ENCODE results near the gene RAP1GAP2.
A peak's percentile ranks its signal among the peaks of the same experiment; 100 is the strongest.

The RAP1GAP2 gene

DNA sequence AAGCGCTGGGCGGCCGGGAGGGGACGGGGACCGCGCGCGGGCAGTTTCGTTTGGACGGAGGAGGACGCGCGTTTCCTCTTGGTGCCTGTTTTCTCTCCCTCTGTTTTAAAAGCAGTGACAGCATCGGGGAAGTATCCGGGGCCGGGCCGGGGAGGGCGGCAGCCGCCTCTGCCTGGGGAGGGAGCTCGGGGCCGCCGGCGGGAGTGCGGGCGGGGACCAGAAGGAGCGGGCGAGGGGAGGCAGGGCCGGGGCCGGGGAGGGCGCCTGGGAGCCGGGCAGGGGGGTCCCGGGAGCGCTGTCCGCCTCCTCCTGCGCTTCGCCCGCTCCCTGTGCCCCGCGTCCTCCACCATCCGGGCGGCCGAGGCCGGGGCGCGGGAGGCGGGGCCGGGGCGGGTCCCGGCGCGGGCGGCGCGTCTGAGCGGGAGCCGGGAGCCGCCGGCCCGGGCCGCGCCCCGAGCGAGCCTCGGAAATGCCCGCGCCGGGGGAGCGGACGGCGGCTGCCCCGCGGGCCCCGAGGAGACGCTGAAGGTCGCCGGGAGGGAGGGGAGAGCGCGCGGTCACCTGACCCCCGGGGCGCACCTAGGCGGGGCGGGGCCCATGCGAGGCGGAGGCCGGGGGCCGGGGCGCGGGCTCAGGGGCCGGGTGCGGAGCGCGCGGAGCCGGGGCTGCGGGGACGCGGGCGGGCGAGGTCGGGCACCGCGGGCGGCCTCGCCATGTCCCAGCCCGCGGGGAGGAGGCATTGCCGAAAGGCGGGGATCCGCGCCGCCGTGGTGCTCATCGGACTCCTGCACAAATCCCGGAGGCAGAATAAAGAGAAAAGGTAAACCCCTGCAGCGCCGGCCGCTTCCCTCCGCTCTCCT is 57.3 kb downstream of the RAP1GAP2 start:
- no peak for DNase-seq (ENCODE audit: low spot score)

- DNase-seq (ENCODE audit: low spot score) = no peak
These were observed 58.2 kb downstream of the RAP1GAP2 start for GRCh38 chr17:2854143-2855055.

DNA sequence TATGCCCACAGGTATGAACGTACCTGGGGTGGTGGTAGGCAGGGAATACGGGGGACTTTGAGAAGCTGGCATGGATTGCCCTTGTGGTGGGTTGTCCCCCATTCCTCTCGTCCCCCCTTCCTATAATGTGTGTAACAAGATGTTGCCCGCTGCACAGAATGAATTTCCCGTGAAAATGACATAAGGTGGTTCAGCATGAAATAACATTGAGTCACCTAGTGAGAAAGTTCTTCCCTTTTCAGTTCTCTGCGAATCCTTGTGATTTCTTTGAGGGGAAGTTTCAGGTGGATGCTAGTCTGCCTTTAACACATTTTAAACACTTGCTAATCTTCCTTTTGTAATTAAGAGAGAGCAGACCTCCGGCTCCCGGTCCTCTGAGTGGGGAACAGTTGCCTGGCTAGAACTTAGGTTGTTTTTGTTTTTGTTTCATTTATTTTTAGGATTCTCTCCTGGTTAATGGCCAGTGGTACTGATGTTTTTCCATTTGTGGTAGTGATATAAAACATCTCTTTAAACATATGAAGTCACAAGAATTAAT is 58.9 kb downstream of the RAP1GAP2 start:
- DNase-seq (ENCODE audit: low spot score) = no peak

GRCh38 chr17:2856727-2857126 is 60.5 kb downstream of the RAP1GAP2 start:
- DNase-seq (ENCODE audit: low spot score) = no peak

- no peak for DNase-seq (ENCODE audit: low spot score)
These were observed 63.8 kb downstream of the RAP1GAP2 start for GRCh38 chr17:2860045-2860444.

GRCh38 chr17:2860883-2861282 is 64.6 kb downstream of the RAP1GAP2 start:
- DNase-seq (ENCODE audit: low spot score) = no peak

- DNase-seq (ENCODE audit: low spot score) = peak; percentile 51
These were observed 66.0 kb downstream of the RAP1GAP2 start for GRCh38 chr17:2862197-2862596.

- no peak for DNase-seq (ENCODE audit: low spot score)
These were observed 67.0 kb downstream of the RAP1GAP2 start for GRCh38 chr17:2863204-2863603.

- no peak for DNase-seq (ENCODE audit: low spot score)
These were observed 69.0 kb downstream of the RAP1GAP2 start for GRCh38 chr17:2865228-2865627.

DNA sequence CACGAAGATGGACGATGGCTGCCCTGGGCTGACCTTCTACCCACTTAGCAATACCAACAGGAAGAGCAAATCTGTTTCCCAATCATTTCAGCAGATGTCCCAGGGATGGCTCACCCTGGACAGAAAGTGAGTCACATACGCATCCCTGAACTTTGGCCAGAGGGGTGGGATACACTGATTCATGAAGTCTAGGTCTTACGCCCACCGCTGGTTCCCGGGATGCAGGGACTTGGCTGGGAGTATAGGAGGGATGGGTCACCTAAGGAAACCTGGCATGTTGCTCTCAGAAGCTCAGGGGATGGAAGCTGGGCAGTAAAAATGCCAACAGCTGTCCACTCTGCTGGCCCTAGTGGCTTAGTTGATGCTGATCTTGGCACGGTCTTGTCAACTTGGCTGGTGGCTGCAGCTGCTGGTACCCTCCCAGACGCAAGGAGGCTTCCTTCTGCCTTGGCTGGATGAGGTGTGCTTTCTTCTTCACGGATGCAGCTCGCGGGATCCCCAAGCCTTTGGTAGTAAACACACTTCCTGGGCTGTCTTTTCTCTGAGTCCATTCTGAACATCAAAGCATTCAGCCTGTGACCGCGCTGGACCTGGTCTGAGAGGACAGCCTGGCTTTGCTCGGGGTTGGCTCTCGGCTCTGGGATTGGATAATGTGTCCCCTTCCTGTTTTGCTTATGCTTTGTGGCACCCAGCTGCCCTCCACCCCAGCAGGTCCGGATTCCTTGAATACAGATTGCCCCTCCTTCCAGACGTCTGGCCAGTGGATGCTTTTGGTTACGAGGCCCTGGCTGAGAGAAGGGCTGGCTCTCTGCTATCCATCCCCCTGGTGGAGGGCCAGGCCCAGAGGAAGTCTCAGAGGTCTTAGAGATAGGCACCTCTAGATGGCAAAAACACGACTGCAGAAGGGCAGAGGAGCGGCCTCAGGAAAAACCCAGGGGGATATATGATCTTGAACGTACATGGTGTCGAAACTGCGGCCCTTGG is 71.5 kb downstream of the RAP1GAP2 start:
- no peak for DNase-seq (ENCODE audit: low spot score)

DNA sequence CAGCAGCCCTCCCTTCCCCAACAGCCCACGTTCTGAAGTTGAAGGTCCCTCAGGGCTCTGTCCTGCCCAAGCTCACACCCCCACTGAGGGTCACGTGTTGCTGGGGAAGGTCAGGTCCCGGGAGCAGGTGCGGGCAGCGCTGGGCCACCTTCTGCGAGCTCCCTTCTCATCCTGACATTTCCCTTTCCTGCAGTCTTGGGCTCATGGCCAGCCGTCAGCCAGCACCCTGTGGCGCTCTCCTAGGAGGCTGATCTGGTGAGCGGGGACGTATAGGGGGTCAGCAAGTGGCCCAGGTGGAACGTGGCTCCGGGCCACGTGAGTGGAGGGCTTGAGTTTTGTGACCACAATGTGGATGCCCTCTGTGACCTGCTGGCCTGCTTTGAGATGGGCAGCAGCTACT is 73.4 kb downstream of the RAP1GAP2 start:
- DNase-seq (ENCODE audit: low spot score) = no peak

DNA sequence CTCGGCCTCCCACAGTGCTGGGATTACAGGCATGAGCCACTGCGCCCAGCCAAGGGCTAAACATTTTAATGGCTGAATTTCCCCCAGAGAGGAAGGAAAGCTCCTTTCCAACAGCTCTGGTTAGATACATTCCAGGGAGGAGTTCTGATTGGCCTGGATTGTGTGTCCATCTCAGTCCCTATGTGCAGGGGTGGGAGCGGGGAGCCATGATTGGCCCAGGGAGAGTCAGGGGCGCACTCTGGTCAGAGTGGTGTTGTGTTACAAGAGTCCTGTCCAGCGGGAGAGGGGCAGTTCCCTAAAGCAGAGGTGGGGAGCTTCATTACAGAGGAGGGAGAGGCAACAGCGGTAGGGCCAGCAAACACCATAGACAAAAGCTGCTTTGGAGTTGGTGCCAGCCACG is 75.0 kb downstream of the RAP1GAP2 start:
- DNase-seq (ENCODE audit: low spot score) = no peak

DNA sequence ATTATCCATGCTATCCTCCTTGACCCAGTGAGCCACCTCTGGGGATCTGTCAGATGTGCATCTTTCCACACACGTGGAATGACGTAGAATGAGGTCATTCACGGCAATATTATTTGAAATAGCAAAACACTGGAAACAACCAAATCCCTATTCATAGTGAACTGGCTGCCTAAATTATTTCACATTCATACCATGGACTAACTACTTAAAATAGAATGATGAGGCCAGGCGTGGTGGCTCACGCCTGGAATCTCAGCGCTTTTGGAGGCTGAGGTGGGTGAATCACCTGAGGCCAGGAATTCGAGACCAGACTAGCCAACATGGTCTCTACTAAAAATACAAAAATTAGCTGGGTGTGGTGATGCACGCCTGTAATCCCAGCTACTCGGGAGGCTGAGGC is 75.5 kb downstream of the RAP1GAP2 start:
- no peak for DNase-seq (ENCODE audit: low spot score)

- no peak for DNase-seq (ENCODE audit: low spot score)
These were observed 76.0 kb downstream of the RAP1GAP2 start for GRCh38 chr17:2872282-2872681.

- no peak for DNase-seq (ENCODE audit: low spot score)
These were observed 78.0 kb downstream of the RAP1GAP2 start for GRCh38 chr17:2874189-2874686.

DNA sequence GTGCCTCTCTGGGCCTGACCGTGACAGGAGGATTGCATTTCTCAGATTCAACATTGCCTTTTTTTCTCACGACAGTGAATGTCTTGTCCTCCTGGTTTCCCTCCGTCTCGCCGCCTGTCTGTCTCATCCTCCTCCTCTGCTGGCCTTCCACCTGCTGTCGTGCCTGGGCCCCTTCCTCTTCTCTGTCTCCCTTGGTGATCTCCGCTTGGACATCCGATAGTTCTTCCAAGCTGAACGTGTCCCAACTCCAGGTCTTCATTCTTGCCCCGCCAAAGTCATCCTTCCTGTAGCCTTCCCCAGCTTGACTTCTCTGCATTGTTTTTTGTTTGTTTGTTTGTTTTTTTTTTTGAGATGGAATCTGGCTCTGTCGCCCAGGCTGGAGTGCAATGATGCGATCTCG is 79.4 kb downstream of the RAP1GAP2 start:
- DNase-seq (ENCODE audit: low spot score) = no peak

- DNase-seq (ENCODE audit: low spot score) = no peak
These were observed 80.2 kb downstream of the RAP1GAP2 start for GRCh38 chr17:2876467-2876866.

- DNase-seq (ENCODE audit: low spot score) = no peak
These were observed 82.6 kb downstream of the RAP1GAP2 start for GRCh38 chr17:2878751-2879254.

- DNase-seq (ENCODE audit: low spot score) = no peak
These were observed 83.8 kb downstream of the RAP1GAP2 start for GRCh38 chr17:2880050-2880449.

DNA sequence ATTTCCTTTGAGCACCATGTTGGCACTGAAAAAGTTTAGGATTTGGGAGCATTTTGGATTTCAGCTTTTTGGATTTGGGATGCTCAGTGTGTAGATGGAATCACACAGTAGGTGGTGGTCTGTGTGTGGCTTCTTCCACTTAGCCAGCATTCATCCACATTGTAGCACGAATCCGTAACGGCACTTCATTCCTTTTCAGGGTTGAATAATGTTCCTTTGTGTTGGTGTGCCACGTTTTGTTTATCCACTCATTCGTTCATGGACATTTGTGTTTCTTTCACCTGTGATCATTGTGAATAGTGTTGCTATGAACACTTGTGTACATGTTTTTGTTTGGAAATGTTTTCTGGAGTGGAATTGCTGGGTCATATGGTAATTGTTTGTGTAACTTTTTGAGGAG is 85.1 kb downstream of the RAP1GAP2 start:
- no peak for DNase-seq (ENCODE audit: low spot score)
